A549 treated with CORT108297 at 1 μM for 4 hours (cell line): ENCODE data around the gene MST1R. TPM values are rescaled to one million over a fixed set of nuclear protein-coding genes. Genes with fewer than 3 reads are reported as not detected.

Source experiments
- total RNA-seq: library from RNA; stranded (reverse); fragments of 200-300 nt; extraction: Qiagen RNA extraction; gene quantifications from 5 replicates; pipeline ENCODE4 v1.2.3, GENCODE V29; 2022

MST1R gene
- total RNA-seq, result 6.9 to 9.5 TPM (median 8.7 TPM) in 5 replicates

GRCh38 chr3:49903451-49904424, at the start of gene MST1R:
Gene MST1R, minus strand, starts transcription at chr3:49903873. Its CDS starts 264 bp downstream, at chr3:49903609.

GRCh38 chr3:49939858-49940666, 36.4 kb upstream of the MST1R start, which contains the start of gene RBM6:
Gene RBM6, plus strand, starts transcription at chr3:49940150. Its CDS starts 22,492 bp downstream, at chr3:49962642.

GRCh38 chr3:49929291-49930167, 25.9 kb upstream of the MST1R start, which contains the start of gene MON1A:
Gene MON1A, minus strand, starts transcription at chr3:49929811. Its CDS starts 16,465 bp downstream, at chr3:49913346.

GRCh38 chr3:49869525-49870126, 34.0 kb downstream of the MST1R start, which contains the start of gene CAMKV:
Gene CAMKV, minus strand, starts transcription at chr3:49869906. Its CDS starts 7,518 bp downstream, at chr3:49862388.

GRCh38 chr3:49856181-49857005, 47.3 kb downstream of the MST1R start, which contains the start of gene TRAIP:
Gene TRAIP, minus strand, starts transcription at chr3:49856564. Its CDS starts 111 bp downstream, at chr3:49856453.

Other genes with a start within 250 kb of the MST1R start
- 57.8 to 70.4 TPM (median 66.0 TPM) in 5 replicates for gene APEH, start 229.5 kb downstream of the MST1R start, total RNA-seq
- 1.4 to 2.9 TPM (median 1.8 TPM) in 5 replicates for gene MST1, start 214.4 kb downstream of the MST1R start, total RNA-seq
- gene RNF123, start 214.3 kb downstream of the MST1R start, total RNA-seq, result 10.2 to 17.6 TPM (median 17.0 TPM) in 5 replicates
- gene AMIGO3, start 184.2 kb downstream of the MST1R start, total RNA-seq, result 0.23 to 1.3 TPM (median 0.41 TPM) in 5 replicates
- gene GMPPB, start 179.9 kb downstream of the MST1R start, total RNA-seq, result 14.9 to 22.0 TPM (median 20.4 TPM) in 5 replicates
- 20.9 to 22.7 TPM (median 21.0 TPM) in 5 replicates for gene IP6K1, start 117.3 kb downstream of the MST1R start, total RNA-seq
- gene CDHR4, start 104.0 kb downstream of the MST1R start, total RNA-seq, result 0.12 to 0.65 TPM (median 0.43 TPM) in 5 replicates
- gene INKA1, start 100.6 kb downstream of the MST1R start, total RNA-seq, result 1.6 to 2.3 TPM (median 2.1 TPM) in 5 replicates
- 0.38 to 0.74 TPM (median 0.64 TPM) in 5 replicates for gene UBA7, start 89.9 kb downstream of the MST1R start, total RNA-seq
- 11.9 to 16.2 TPM (median 15.3 TPM) in 5 replicates for gene TRAIP, start 47.3 kb downstream of the MST1R start, total RNA-seq
- gene CAMKV, start 34.0 kb downstream of the MST1R start, total RNA-seq, result 0.17 to 0.40 TPM (median 0.37 TPM) in 5 replicates
- 5.8 to 9.4 TPM (median 8.4 TPM) in 5 replicates for gene MON1A, start 25.9 kb upstream of the MST1R start, total RNA-seq
- gene RBM6, start 36.3 kb upstream of the MST1R start, total RNA-seq, result 23.6 to 32.9 TPM (median 26.4 TPM) in 5 replicates
- gene RBM5, start 185.0 kb upstream of the MST1R start, total RNA-seq, result 30.1 to 36.0 TPM (median 33.7 TPM) in 5 replicates